ENCODE measurements around the gene APOBEC3F.

APOBEC3F gene

DNA sequence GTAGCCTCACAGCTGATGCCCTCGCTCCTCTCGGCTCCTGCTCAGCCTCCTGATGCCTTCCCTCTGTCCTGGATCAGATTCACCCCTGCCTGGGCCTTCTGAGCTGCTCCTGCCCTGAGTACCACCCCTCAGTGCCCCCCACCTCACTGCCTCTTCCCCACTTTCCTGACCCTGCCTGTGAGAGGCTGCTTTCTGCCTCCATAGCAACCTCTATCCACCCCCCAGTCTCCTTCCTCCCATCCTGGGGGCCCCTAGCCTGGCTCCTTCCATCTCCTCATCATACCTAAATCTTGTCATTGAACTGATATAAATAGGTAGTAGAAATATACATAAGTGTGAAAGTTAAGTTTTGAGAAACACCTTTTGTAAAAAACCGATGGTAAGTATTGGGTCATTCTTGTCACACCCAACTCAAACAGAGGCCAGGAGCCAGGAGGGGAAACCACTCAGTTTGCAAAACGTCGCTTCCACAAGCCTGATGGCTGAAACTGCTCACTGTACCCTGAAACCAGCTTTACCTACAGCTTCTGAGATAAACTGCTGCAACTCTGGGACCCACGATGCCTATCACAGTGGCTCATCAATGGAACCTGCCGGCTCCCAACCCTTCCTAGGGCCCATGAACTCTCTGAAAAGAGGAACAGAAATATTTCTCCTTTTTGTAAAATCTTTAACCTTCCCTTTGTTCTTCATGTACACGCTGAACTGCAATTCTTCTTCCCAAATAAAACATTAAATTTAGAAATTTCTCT, 51.6 kb downstream of the APOBEC3F start:
- H3K4me3 ChIP-seq (ENCODE audit: low read length) = no peak overlapping the region
- no peak for DNase-seq (ENCODE audit: low read depth)
- no peak for TF ChIP-seq CTCF (conservative IDR thresholded peaks at IDR 0.05; ENCODE audit: low read length)

DNA sequence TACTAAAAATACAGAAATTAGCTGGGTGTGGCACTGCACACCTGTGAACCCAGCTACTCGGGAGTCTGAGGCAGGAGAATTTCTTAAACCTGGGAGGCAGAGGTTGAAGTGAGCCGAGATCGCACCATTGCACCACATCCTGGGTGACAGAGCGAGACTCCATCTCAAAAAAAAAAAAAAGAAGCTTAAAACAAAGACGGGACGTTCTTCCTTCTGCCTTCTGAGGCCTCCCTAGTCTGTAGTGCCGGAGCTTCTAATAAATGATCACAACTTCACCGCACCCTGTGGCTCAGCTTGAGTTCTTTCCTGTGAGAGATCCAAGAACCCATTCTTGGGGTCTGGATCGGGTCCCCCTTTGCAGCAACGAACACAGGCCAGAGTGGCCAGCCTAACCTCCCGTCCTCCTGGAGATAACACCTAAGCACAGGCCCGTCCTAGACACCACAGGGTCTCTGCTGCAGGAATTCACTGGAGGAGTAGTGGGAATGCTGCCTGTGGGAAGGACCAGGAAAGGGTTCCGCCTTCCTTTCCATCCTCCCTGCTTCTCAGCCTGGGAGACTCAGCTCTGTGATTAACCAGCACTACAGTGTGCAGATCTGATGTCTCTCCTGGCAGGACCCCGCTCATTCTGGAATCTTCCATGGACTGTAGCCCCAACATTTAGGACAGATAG, 54.2 kb downstream of the APOBEC3F start:
- no peak for TF ChIP-seq CTCF (conservative IDR thresholded peaks at IDR 0.05; ENCODE audit: low read length)
- no peak overlapping the region for H3K4me3 ChIP-seq (ENCODE audit: low read length)
- no peak for DNase-seq (ENCODE audit: low read depth)

- no peak overlapping the region for H3K4me3 ChIP-seq (ENCODE audit: low read length)
- no peak for TF ChIP-seq CTCF (conservative IDR thresholded peaks at IDR 0.05; ENCODE audit: low read length)
- DNase-seq (ENCODE audit: low read depth) = no peak
These were observed 55.3 kb downstream of the APOBEC3F start for GRCh38 chr22:39095971-39096370.

DNA sequence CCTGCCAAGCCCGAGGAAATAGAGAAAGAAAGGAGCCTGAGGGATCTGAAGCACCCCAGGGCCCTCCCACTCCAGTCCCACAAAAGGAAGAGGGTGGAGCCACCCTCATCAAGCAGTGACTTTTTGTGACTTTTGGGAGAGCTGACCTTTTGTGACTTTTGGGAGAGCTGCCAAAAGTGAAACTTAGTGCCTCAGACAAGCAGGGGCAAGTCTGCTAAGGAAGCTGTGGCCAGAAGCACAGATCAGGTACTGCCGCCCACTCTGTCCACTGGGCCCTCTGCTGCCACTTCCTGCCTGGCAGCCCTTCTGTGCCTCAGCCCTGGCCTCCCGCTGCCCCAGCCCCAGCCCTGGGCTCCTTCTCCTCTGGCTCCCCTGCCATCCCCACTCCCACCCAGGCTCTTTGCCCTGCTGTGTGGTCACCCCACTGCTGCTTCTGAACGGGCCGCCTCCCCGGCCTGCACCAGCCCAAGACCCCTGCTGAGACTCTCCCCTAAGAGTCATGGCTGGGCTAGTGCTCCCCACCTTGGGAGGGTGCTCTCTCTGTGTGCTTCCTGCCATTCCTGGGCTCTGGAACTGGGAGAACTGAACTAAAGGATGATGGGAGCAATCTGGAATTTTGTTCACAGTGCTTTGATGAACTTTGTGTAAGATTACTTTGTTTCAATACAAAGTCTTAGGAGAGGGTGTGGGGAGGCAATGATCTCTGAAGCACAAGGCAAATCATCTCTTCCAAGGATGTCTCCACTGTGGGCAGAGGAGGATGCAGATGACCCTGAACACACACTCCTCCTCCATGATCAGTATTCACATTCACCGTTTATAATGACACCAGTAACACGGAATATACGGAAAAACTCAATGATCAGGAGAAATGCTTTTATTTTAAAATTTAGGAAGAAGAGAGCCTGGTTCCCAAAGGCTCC, 56.7 kb downstream of the APOBEC3F start, which contains the start of gene APOBEC3H:
APOBEC3H (plus strand) TSS at position 147 of the 923 bp plus-strand sequence. CDS start 3,035 bp downstream, outside the sequence.
- TF ChIP-seq CTCF (conservative IDR thresholded peaks at IDR 0.05; ENCODE audit: low read length) = no peak
- no peak for DNase-seq (ENCODE audit: low read depth)
- no peak within 1 kb of the TSS for H3K4me3 ChIP-seq (ENCODE audit: low read length)

- DNase-seq (ENCODE audit: low read depth) = no peak
- no peak for TF ChIP-seq CTCF (conservative IDR thresholded peaks at IDR 0.05; ENCODE audit: low read length)
- H3K4me3 ChIP-seq (ENCODE audit: low read length) = no peak overlapping the region
These were observed 57.4 kb downstream of the APOBEC3F start for GRCh38 chr22:39098026-39098425.

DNA sequence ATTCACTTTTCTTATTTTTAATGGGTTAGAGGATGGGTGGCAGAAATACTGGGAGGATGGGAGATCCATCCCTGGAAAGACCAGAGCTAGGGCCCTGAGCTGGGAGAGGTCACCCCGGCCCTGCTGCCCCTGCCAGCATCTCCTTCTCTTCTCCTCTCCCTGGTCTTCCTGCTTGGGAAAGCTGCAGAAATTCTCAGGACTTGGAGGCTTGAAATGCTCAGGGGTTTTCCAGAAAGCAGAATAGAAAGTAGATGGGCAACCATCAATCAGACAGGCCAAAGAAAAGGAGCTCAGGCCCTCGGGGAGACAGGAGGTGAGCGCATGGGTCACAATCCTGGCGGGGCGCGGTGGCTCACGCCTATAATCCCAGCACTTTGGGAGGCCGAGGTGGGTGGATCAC, 57.9 kb downstream of the APOBEC3F start:
- DNase-seq (ENCODE audit: low read depth) = no peak
- TF ChIP-seq CTCF (conservative IDR thresholded peaks at IDR 0.05; ENCODE audit: low read length) = no peak
- no peak overlapping the region for H3K4me3 ChIP-seq (ENCODE audit: low read length)
